ENCODE data around the gene SURF1.

DNA sequence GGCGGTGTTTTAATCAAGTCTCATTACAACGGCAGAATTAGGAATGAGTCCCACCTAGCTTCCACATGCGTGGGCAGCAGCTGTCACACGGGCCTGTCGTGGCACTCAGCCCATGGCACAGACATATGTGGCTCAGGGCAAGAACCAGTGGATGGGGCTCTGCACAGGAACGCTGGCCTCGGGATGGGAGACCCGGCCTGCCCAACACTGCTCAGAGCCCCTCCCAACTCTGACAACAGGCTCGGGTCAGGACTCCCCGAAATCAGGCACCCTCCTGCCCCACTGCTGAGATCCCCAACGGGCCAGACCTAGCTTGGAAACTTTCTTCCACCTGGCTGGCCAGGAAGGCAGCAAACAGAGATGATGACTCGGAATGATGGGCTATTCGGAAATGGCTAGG, 15.4 kb downstream of the SURF1 start:
- TF ChIP-seq, protein P1, sequence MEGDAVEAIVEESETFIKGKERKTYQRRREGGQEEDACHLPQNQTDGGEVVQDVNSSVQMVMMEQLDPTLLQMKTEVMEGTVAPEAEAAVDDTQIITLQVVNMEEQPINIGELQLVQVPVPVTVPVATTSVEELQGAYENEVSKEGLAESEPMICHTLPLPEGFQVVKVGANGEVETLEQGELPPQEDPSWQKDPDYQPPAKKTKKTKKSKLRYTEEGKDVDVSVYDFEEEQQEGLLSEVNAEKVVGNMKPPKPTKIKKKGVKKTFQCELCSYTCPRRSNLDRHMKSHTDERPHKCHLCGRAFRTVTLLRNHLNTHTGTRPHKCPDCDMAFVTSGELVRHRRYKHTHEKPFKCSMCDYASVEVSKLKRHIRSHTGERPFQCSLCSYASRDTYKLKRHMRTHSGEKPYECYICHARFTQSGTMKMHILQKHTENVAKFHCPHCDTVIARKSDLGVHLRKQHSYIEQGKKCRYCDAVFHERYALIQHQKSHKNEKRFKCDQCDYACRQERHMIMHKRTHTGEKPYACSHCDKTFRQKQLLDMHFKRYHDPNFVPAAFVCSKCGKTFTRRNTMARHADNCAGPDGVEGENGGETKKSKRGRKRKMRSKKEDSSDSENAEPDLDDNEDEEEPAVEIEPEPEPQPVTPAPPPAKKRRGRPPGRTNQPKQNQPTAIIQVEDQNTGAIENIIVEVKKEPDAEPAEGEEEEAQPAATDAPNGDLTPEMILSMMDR (conservative IDR thresholded peaks at IDR 0.05), result no peak
- no peak for TF ChIP-seq EZH2 (IDR thresholded peaks at IDR 0.05; ENCODE audit: low read depth)

Measured in PC-9 (cell line).